ENCODE data around the gene EIF5AL1.

DNA sequence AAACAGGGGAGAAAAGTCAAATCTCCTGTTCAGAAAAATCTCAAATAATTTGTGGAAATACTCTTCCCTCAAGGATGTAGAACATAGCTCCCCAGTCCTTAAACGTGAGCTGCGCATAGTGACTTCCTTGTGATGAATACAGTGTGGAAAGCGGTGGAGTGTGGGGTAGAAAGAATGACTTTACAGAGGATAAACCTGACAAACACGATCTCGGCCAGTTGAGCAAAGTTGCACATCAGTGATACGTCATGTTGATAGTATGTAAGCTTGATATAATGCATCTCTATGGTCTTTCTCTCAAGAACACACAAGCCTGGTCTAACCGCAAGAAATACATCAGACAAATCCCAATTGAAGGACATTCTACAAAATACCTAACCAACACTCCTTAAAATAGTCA is 34.9 kb upstream of the EIF5AL1 start:
- TF ChIP-seq, protein P1, sequence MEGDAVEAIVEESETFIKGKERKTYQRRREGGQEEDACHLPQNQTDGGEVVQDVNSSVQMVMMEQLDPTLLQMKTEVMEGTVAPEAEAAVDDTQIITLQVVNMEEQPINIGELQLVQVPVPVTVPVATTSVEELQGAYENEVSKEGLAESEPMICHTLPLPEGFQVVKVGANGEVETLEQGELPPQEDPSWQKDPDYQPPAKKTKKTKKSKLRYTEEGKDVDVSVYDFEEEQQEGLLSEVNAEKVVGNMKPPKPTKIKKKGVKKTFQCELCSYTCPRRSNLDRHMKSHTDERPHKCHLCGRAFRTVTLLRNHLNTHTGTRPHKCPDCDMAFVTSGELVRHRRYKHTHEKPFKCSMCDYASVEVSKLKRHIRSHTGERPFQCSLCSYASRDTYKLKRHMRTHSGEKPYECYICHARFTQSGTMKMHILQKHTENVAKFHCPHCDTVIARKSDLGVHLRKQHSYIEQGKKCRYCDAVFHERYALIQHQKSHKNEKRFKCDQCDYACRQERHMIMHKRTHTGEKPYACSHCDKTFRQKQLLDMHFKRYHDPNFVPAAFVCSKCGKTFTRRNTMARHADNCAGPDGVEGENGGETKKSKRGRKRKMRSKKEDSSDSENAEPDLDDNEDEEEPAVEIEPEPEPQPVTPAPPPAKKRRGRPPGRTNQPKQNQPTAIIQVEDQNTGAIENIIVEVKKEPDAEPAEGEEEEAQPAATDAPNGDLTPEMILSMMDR (IDR thresholded peaks at IDR 0.05): no peak
- TF ChIP-seq POLR2A (IDR thresholded peaks at IDR 0.05) (no peak), EP300 (IDR thresholded peaks at IDR 0.05) (no peak), POLR2AphosphoS5 (IDR thresholded peaks at IDR 0.05) (no peak)

Measured in suprapubic skin (tissue), 4 donors.